Cerebellar cortex (tissue), 1 donor: ENCODE results near the gene MAN2C1.
"Not testable (repeated sequence)": the region's sequence is repeated elsewhere in the genome, so short reads cannot be mapped to it uniquely, and the experiment has no call there.

Source experiments
- DNase-seq: peaks from one replicate; pipeline ENCODE4 v3.0.0-alpha.2; 2015; ENCODE audit warnings: low spot score

Gene MAN2C1

GRCh38 chr15:75361361-75361988 is 6.9 kb downstream of the MAN2C1 start:
- no peak for DNase-seq

GRCh38 chr15:75360856-75361255 is 7.6 kb downstream of the MAN2C1 start:
- no peak for DNase-seq

GRCh38 chr15:75360391-75360790 is 8.0 kb downstream of the MAN2C1 start:
- no peak for DNase-seq

DNA sequence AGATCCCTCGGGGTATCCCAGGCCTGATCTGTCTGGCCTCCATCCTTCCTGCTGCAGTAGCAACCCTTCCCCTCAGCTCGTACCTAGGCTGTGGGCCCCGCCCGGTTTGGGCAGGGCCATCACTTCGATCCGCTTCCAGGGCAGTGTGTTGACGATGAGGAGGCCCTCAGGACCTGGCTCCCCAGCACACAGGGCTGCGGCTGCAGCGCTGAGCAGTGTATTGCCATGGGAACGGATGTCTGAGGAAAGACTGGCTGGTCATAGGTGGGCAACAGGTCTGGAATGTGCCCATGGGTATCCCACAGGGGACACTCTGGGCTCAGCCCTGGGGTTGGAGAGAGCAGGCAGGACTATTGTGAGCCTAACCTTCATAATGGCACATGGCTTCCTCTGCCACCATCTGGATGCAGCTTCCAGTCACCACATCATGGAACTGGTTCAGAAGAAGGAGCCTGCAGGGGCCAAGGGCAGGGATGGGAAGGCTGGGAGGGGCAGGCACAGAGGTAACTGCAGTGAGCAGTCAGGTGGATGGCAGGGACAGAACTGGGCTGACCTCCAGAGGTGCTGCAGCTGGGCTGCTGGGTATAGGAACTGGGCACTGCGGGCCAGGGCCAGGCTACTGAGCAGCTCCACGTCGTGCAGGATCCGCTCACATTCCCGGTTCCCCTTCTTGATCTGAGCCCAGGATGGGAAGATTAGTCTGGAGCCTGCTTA is 8.7 kb downstream of the MAN2C1 start:
- no peak for DNase-seq

GRCh38 chr15:75358771-75359536 is 9.5 kb downstream of the MAN2C1 start:
- DNase-seq, result no peak

DNA sequence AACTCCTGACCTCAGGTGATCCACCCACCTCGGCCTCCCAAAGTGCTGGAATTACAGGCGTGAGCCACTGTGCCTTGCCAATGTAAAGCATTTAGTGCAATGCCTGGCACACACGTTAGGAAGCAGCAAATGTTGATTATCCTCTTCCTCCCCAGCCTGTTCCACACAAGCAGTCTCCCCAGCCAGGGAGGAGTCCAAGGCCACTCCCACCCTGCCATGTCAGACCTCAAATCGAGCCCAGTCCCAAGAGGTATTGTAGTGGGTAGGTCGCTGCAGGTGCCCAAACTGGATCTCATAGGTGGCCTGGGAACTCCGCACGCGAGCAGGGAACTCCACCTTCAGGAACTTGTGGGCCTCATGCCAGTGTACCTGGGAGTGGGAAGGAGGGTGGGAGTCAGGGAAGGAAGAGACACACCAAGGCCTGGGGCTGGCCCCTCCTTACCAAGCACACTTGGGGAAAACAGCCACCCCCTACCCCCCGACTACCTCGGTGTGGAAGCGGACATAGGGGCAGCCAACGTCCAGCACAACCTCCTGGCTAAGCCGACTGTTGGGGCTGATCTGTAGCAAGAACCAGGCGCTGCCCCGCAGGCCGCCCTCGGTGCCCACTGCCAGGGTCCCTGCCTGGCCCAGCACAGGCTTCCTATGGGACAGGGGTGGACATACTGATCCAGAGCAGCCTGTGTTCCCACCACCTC is 10.3 kb downstream of the MAN2C1 start:
- no peak for DNase-seq

DNA sequence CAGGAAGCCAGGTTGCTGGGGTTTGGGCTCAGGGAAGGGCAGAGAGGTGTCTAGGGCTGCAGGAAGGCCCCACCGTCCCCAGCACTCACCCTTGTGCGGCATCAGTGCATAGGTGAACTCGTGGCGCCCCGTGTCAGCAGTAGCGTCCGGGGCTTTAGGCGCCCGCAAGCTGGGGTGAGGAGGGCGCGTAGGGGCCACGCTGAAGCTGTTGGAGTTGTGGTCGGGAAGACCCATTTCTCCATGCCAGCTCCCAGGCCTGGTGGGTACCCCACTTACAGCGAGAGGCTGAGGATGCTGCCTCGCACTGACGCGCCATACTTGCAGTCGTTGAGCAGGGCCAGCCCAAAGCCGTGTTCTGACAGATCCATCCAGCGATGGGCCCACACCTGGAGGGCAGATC is 11.9 kb downstream of the MAN2C1 start:
- no peak for DNase-seq

- no peak for DNase-seq
These were observed 12.4 kb downstream of the MAN2C1 start for GRCh38 chr15:75356006-75356405.

DNA sequence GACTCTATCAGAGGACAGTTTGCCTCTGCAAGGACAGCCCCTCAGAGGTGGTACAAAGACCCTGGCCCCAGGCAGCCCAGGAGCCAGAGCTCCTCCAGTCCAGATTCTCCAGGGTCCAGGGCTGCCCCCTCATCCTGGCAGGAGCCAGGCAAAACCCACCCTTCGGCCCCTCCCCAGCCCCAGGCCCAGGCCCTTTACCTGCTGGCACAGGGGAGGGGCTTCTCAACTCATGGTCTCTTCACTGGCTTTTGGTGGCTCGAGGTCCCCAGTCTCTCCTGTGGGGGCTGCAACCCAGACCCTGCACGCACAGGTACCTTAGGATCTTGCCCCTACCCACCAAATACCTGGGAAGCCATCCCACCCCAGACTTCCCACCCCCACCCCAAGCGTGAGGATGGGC is 13.0 kb downstream of the MAN2C1 start:
- no peak for DNase-seq

DNA sequence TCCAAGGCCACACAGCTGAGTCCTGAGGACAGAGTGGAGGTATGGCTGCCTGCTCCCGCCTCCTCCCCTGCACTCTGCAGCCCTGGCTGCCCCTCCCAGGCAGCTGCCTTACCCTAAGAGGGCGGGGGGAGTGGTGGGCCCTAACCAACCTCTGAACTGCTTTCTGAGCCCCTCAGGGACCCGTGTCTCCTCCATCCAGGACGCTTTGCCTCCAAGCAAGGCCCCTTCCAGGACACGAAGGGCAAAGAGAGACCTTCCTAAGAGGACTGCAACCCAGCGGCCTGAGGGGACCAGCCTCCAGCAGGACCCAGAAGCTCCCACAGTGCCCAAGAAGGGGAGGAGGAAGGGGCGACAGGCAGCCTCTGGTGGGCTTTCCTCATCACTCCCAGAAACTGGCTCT is 14.0 kb downstream of the MAN2C1 start:
- no peak for DNase-seq

GRCh38 chr15:75353604-75354003 is 14.8 kb downstream of the MAN2C1 start:
- no peak for DNase-seq

- no peak for DNase-seq
These were observed 16.0 kb downstream of the MAN2C1 start for GRCh38 chr15:75352186-75353080.

DNA sequence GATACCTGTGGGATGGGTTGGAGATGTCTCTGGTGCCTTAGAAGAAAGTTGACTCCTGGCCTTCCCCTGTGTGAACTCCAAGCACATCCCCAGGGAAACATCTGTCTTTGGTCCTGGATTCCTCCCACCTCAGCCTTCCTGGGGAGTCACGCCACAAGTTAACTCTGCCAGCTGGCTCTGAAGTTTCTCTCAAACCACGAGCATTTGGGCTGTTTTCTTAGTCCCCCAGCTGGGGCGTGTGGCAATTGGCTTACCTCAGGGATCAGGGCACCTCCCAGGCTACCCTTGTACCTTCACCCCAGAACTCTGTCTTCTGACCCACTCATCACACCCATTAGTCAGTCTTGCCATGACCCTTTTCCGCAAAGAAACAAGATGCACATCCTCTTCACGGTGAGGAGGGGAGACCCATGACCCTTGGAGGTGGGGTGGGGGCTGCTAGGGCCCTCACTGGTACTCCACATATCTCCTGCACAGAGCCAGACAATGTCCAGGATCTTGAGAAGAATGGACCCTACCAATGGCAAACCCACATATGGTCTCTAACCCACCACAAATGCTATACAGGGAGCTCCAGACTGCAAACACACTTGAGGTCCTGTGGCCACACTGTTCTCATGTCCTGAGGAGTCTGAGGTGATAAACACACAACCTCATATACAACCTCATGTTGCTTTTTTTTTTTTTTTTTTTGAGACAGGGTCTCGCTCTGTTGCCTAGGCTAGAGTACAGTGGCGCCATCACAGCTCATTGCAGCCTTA is 17.6 kb downstream of the MAN2C1 start:
- no peak for DNase-seq

DNA sequence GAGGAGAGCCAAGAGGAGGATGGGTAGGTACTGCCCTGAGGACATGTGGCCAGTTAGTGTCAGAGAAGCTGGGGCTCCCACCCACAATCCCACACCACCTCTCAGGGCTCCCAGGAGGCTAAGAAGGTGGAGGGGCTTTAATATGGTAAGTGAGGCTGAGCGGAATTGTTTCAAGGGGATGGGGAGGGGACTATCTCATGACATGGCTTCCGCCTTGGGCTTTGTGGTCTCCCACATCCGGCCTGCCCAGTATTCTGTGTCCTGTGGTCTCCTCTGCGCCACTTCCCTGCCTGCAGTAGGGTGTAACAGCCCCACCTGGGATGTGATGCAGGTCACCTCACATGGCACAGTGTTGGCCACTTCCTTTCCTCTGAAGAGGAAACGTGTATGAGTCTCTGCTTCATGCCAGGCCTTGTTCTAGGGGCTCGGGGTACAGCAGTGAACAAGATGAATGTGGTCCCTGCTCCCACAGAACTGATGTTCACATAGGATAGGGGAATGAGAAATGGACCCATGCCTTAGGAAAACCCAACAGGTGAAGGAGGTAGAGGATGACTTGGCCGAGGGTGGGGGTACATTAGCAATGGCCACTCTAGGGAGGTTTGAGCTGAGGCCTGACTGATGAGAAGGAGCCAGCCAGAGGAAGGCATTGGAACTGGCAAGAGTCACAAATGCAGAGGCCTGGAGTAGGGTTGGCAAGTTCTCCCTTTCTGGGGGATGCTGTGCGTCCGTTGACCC is 18.4 kb downstream of the MAN2C1 start:
- no peak for DNase-seq

GRCh38 chr15:75349351-75349669 is 19.1 kb downstream of the MAN2C1 start:
- DNase-seq, result not testable (repeated sequence)

- peak; percentile 46 for DNase-seq
These were observed 19.7 kb downstream of the MAN2C1 start for GRCh38 chr15:75348562-75349350.

- DNase-seq, result no peak
These were observed 20.3 kb downstream of the MAN2C1 start for GRCh38 chr15:75348034-75348561.

DNA sequence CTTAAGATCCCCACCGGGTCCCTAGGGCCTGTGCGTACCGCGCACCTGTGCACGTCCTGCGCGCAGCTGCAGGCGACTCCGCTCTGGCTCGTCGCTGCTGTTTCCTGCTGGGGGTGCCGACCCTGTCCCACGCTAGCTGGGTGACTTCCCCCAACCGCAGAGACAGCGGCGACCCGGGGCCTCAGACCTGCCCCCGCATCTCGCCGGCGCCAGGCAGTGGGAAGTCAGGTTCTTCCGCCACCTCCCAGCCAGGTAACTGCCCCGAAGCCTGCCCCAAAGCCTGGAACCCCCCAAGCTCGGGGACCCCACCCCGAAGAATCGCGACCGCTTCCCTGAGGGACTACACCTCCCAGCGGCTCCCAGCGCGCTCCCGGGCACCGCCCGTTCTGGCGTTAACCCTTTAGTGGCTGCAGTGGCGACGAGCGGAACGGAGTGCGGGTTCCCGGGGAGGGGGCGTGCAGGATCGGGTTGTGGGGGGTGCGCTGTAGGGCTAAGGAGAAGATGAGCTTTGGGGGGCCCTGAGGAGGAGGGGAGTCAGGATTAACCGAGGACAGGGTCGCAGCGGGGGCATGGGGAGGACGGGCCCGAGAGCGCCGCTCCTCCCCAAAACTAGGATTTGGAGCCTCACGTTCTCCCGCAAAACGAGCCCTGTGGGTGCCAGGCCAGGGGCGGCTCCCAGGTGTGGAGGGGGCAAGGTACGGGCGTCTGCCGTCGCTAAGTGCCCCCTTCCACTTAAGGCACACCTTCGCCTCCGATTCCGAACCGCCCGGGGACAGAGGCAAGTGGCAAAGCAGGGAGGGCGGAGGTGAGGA is 21.0 kb downstream of the MAN2C1 start:
- DNase-seq, result peak; percentile 66
